Right atrium auricular region (tissue), 2 donors: ENCODE results near the gene NES. TPM values are rescaled to one million over a fixed set of nuclear protein-coding genes. Genes with fewer than 3 reads are reported as not detected.

Source experiments
- DNase-seq: peaks from one replicate; pipeline ENCODE4 v3.0.0-alpha.2; 2019; ENCODE audit warnings: low spot score
- H3K27ac ChIP-seq, 2 donors: fragments of 200-600 bp; sonication (generic); 1 replicate in 1 of 2; 2 replicates in 1 of 2; pipeline ENCODE4 v1.5.1; 2016 to 2019
- H3K27me3 ChIP-seq, 2 donors: fragments of 200-600 bp; sonication (generic); one replicate each; pipeline versions ENCODE4 v1.5.1 to v1.6.0; 2017 to 2019
- H3K36me3 ChIP-seq: fragments of 200-600 bp; sonication (generic); one replicate; pipeline ENCODE4 v1.5.1; 2016
- H3K4me1 ChIP-seq, 2 donors: fragments of 200-600 bp; sonication (generic); one replicate each; pipeline versions ENCODE4 v1.5.1 to v1.6.0; 2017 to 2019
- H3K4me3 ChIP-seq, 2 donors: fragments of 200-600 bp; sonication (generic); 1 replicate in 1 of 2; 2 replicates in 1 of 2; pipeline ENCODE4 v1.5.1; 2017 to 2019; ENCODE audit warnings: mild to moderate bottlenecking in 1 of 2, moderate library complexity in 1 of 2
- H3K9me3 ChIP-seq, 2 donors: fragments of 200-600 bp; sonication (generic); one replicate each; pipeline ENCODE4 v1.5.1; 2019
- total RNA-seq, 2 donors: library from RNA; depleted of rRNA; stranded (reverse); fragments of >200 nt; gene quantifications; one replicate each; pipeline ENCODE4 v1.1.0, GENCODE V29; 2016
- TF ChIP-seq, protein P1 (sequence below), 2 donors: fragments of 200-600 bp; sonication (generic); IDR thresholded peaks; one replicate each; pipeline ENCODE4 v1.5.1; 2019; ENCODE audit warnings: antibody characterized with exemption in 2 of 2

The NES gene, protein sequence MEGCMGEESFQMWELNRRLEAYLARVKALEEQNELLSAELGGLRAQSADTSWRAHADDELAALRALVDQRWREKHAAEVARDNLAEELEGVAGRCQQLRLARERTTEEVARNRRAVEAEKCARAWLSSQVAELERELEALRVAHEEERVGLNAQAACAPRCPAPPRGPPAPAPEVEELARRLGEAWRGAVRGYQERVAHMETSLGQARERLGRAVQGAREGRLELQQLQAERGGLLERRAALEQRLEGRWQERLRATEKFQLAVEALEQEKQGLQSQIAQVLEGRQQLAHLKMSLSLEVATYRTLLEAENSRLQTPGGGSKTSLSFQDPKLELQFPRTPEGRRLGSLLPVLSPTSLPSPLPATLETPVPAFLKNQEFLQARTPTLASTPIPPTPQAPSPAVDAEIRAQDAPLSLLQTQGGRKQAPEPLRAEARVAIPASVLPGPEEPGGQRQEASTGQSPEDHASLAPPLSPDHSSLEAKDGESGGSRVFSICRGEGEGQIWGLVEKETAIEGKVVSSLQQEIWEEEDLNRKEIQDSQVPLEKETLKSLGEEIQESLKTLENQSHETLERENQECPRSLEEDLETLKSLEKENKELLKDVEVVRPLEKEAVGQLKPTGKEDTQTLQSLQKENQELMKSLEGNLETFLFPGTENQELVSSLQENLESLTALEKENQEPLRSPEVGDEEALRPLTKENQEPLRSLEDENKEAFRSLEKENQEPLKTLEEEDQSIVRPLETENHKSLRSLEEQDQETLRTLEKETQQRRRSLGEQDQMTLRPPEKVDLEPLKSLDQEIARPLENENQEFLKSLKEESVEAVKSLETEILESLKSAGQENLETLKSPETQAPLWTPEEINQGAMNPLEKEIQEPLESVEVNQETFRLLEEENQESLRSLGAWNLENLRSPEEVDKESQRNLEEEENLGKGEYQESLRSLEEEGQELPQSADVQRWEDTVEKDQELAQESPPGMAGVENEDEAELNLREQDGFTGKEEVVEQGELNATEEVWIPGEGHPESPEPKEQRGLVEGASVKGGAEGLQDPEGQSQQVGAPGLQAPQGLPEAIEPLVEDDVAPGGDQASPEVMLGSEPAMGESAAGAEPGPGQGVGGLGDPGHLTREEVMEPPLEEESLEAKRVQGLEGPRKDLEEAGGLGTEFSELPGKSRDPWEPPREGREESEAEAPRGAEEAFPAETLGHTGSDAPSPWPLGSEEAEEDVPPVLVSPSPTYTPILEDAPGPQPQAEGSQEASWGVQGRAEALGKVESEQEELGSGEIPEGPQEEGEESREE (N-terminal part only)
- 100 to 1,000 TPM; 134 to 173 TPM for total RNA-seq

DNA sequence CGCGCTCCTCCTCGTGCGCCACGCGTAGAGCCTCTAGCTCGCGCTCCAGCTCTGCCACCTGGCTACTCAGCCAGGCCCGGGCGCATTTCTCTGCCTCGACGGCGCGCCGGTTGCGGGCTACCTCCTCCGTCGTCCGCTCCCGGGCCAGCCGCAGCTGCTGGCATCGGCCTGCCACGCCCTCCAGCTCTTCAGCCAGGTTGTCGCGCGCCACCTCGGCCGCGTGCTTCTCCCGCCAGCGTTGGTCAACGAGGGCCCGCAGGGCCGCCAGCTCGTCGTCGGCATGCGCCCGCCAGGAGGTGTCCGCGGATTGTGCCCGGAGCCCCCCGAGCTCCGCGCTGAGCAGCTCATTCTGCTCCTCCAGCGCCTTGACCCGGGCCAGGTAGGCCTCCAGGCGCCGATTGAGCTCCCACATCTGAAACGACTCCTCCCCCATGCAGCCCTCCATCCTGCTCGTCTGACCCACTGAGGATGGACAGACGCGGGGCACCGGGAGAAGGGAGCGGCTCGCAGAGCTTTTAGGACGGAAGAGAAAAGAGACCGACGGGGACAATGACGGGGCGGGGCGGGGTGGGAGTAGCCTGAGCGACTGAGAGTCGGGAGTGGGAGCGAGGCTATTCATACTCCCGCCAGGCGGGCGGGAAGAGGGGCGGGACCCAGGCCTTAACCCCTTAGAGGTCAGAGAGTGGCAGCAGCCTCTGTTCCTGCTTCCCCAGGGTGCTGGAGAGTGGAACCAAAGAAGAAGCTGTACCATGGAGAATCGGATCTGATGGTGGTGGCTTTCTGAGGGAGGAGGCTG is at the start of gene NES:
NES (minus strand) TSS at position 588 of the 796 bp plus-strand sequence; CDS start at position 445, 143 bp downstream.
- Histone ChIP-seq H3K27me3 (no peaks in the 10 kb centered on the region), H3K9me3 (no peaks in the 10 kb centered on the region), H3K4me3 (peak within 1 kb of the TSS; percentile 71 to 72), H3K27ac (peak within 1 kb of the TSS; percentile 90 to 96), H3K36me3 (peaks cover 24% of the 10 kb centered on the region), H3K4me1 (peaks cover 0 to 52% of the 10 kb centered on the region in 2 donors)
- TF ChIP-seq, protein P1, sequence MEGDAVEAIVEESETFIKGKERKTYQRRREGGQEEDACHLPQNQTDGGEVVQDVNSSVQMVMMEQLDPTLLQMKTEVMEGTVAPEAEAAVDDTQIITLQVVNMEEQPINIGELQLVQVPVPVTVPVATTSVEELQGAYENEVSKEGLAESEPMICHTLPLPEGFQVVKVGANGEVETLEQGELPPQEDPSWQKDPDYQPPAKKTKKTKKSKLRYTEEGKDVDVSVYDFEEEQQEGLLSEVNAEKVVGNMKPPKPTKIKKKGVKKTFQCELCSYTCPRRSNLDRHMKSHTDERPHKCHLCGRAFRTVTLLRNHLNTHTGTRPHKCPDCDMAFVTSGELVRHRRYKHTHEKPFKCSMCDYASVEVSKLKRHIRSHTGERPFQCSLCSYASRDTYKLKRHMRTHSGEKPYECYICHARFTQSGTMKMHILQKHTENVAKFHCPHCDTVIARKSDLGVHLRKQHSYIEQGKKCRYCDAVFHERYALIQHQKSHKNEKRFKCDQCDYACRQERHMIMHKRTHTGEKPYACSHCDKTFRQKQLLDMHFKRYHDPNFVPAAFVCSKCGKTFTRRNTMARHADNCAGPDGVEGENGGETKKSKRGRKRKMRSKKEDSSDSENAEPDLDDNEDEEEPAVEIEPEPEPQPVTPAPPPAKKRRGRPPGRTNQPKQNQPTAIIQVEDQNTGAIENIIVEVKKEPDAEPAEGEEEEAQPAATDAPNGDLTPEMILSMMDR (IDR thresholded peaks at IDR 0.05): peak in 1 of 2 donors; percentile 8
- DNase-seq: peak; percentile 80

DNA sequence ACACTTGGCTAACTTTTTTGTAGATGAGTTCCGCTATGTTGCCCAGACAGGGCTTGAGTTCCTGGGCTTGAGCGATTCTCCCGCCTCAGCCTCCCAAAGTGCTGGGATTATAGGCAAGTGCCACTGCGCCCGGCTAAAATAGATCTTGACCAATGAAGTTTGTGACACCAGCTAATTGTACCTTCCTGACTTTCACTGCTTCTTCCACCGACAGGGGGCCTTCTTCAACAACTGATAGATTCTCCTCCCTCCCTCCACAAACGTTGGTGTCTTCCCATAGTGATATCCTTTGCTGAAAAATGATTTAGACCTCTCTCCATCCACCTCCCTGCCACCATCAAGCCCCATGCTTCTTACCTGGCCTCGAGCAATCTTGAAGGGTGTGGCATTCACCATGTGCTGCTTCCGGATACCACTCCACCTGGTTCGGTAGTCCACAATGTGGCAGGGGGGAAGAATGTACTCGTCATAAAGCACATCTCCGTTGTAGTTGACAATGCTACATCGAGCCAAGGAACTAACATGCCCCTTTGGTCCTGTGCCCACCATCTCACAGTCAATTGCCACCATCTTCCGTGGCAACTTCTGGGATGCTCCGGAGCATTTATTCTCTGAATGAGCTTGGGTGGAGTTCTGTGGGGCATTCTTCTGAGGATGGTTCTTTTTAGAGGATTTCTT is 49.5 kb upstream of the NES start:
- Histone ChIP-seq H3K27ac (no peak overlapping the region), H3K4me3 (peak overlapping the region in 1 of 2 donors; percentile 33), H3K4me1 (peaks cover 0 to 43% of the 10 kb centered on the region in 2 donors), H3K27me3 (no peaks in the 10 kb centered on the region), H3K36me3 (peaks cover 36% of the 10 kb centered on the region), H3K9me3 (no peaks in the 10 kb centered on the region)
- TF ChIP-seq, protein P1 (IDR thresholded peaks at IDR 0.05): peak in 1 of 2 donors; percentile 56
- DNase-seq: no peak

DNA sequence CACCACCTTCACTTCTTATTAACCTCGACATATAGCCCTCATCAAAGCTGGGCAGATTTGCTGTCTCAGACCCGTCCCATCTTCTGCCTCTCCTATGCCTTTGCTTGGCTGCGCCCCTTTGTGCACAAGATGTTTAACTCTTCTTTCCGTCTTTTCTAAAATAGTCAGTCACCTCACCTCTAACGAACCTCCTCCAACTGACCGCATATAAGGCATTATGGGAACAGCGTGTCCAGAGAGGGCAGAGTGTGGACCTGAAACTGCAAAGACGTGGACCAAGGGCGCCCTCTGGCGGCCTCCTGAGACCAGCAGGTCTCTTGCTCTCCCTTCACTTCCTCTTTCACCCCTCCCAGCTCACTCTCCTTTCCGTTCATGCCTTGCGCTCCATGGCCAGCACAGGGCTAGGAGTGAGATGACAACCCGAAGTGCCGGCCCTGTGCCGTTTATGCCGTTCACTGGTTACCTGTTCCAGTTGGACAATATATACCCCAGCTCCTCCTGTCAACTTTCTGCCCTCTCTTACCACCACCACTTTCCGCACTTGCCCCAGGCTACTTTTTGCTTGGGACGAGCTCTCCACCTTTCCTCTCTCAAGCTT is 48.6 kb upstream of the NES start:
- H3K36me3 ChIP-seq: peaks cover 45% of the 10 kb centered on the region
- no peaks in the 10 kb centered on the region for H3K9me3 ChIP-seq
- H3K4me1 ChIP-seq: peaks cover 0 to 43% of the 10 kb centered on the region in 2 donors
- peak overlapping the region; percentile 35 to 44 for H3K27ac ChIP-seq
- TF ChIP-seq, protein P1 (IDR thresholded peaks at IDR 0.05): peak; percentile 84 to 90
- peak overlapping the region; percentile 21 to 33 for H3K4me3 ChIP-seq
- H3K27me3 ChIP-seq: no peaks in the 10 kb centered on the region
- peak; percentile 93 for DNase-seq

DNA sequence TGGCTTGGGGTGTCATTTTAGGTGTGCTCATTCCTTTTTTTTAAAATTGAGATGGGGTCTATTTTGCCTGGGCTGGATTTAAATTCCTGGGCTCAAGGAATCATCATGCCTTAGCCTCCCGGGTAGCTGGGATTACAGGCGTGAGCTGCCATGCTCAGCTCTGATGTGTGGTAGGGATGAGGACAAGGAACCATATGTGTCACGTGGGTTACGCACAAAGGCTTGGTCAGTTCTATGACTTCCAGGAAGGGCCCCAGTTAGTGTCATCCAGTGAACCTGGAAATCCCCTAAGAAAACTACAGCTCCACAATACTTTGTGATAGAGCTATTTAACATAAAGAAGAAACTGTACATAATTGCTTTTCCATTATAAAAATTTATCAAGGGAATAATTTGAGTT is 44.3 kb upstream of the NES start:
- TF ChIP-seq, protein P1 (IDR thresholded peaks at IDR 0.05): no peak
- H3K4me1 ChIP-seq: peaks cover 0 to 21% of the 10 kb centered on the region in 2 donors
- no peak overlapping the region for H3K4me3 ChIP-seq
- H3K27me3 ChIP-seq: no peaks in the 10 kb centered on the region
- H3K36me3 ChIP-seq: peaks cover 45% of the 10 kb centered on the region
- no peak overlapping the region for H3K27ac ChIP-seq
- DNase-seq: no peak
- H3K9me3 ChIP-seq: no peaks in the 10 kb centered on the region
